ENCODE measurements around the gene GOLGA2. TPM values are rescaled to one million over a fixed set of nuclear protein-coding genes. Genes with fewer than 3 reads are reported as not detected.

The GOLGA2 gene, protein sequence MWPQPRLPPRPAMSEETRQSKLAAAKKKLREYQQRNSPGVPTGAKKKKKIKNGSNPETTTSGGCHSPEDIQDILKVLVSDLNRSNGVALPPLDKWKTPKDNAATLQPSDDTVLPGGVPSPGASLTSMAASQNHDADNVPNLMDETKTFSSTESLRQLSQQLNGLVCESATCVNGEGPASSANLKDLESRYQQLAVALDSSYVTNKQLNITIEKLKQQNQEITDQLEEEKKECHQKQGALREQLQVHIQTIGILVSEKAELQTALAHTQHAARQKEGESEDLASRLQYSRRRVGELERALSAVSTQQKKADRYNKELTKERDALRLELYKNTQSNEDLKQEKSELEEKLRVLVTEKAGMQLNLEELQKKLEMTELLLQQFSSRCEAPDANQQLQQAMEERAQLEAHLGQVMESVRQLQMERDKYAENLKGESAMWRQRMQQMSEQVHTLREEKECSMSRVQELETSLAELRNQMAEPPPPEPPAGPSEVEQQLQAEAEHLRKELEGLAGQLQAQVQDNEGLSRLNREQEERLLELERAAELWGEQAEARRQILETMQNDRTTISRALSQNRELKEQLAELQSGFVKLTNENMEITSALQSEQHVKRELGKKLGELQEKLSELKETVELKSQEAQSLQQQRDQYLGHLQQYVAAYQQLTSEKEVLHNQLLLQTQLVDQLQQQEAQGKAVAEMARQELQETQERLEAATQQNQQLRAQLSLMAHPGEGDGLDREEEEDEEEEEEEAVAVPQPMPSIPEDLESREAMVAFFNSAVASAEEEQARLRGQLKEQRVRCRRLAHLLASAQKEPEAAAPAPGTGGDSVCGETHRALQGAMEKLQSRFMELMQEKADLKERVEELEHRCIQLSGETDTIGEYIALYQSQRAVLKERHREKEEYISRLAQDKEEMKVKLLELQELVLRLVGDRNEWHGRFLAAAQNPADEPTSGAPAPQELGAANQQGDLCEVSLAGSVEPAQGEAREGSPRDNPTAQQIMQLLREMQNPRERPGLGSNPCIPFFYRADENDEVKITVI
- total RNA-seq = 127 and 163 TPM in 2 replicates

DNA sequence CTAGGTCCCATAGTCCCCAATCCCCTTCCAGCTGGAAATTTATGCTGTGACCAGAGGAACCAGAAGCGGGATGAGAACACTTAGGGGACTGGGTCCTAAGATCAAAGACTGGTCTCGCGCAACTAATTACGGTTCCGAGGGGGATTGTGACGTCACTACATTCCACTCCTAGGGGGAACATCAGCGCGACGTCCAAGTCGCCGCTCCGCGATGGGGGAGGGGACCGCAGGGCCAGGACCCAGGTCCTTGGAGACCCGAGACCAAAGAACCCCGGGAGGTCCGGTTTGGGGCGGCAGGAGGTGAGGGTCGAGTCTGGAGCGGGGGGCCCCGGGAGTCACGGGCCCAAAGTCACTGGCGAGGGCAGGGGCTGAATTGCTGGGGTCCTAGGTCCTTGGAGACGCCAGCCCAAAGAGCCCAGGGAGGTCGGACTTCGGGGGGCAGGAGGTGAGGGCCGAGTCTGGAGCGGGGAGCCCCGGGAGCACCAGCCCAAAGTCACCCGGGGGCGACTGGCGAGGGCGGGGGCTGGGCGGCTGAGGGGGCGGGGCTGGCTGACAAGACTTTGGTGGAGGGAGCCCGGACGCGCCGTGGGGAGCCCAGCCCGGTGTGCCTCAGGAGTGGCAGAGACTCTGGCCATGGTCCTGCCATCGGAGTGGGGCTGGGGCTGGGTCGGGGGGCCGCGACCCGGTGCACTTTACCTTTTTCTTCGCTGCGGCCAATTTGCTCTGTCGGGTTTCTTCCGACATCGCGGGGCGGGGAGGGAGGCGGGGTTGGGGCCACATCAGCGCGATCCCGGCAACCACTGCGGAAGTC, at the start of gene GOLGA2:
GOLGA2 (minus strand) TSS at position 810 of the 810 bp plus-strand sequence; CDS start at position 779, 31 bp downstream.

DNA sequence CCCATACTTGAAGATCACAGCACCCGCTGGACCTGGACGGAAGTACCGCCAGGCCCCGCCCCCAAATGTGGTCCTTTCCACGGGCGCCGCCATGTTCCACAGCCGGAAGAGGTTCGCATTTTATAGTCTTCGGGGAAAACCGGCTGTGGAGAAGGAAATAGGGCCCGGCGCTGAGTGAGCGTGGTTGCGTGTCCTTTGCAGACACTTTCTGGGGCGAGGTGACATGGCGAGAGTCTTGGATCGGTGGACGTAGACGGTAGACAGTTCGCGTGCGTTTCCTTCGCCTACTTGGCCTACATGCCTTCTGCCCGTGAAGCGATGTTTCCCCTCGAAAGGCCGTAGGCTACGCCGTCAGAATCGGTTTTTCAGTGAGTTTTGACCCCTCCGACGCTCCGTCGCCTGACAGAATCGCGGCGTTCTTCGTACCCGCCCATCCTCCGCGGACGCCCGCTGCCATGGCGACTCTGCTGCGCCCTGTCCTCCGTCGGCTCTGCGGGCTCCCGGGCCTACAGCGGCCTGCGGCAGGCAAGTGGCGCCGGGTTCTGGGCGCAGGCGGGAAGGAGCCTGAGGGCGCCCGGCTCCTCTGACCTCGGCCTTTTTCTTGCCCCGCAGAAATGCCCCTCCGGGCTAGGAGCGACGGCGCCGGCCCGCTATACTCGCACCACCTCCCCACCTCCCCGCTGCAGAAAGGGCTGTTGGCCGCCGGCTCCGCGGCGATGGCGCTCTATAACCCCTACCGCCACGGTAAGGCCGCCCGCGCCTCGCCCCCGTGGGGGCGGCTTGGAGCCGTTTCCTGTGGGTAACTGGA, 46.8 kb upstream of the GOLGA2 start, which contains the start of the genes COQ4 and TRUB2:
COQ4 (plus strand) TSS at position 436 of the 808 bp plus-strand sequence; CDS start at position 456, 20 bp downstream.
TRUB2 (minus strand) TSS at position 44 of the 808 bp plus-strand sequence; CDS start at position 5, 39 bp downstream.

GRCh38 chr9:128276008-128276573, 284 bp upstream of the GOLGA2 start, which contains the start of gene SWI5:
Gene SWI5, plus strand, starts transcription at chr9:128276276.

Other genes with a start within 250 kb of the GOLGA2 start
- gene NAIF1, start 208.7 kb downstream of the GOLGA2 start, total RNA-seq = 10.5 and 11.1 TPM in 2 replicates
- gene SLC25A25, start 207.8 kb downstream of the GOLGA2 start, total RNA-seq = 49.7 and 55.6 TPM in 2 replicates
- 55.0 and 82.1 TPM in 2 replicates for gene PTGES2, start 148.3 kb downstream of the GOLGA2 start, total RNA-seq
- gene LCN2, start 126.6 kb downstream of the GOLGA2 start, total RNA-seq = not detected in 2 replicates
- gene BBLN, start 115.7 kb downstream of the GOLGA2 start, total RNA-seq = 23.0 and 35.4 TPM in 2 replicates
- gene CIZ1, start 84.4 kb downstream of the GOLGA2 start, total RNA-seq = 25.3 and 25.5 TPM in 2 replicates
- 19.5 and 20.7 TPM in 2 replicates for gene DNM1, start 72.6 kb downstream of the GOLGA2 start, total RNA-seq
- gene SWI5, start 269 bp upstream of the GOLGA2 start, total RNA-seq = 30.2 and 31.2 TPM in 2 replicates
- gene TRUB2, start 46.4 kb upstream of the GOLGA2 start, total RNA-seq = 14.3 and 16.1 TPM in 2 replicates
- 23.1 and 28.0 TPM in 2 replicates for gene COQ4, start 46.8 kb upstream of the GOLGA2 start, total RNA-seq
- 14.2 and 16.5 TPM in 2 replicates for gene SLC27A4, start 64.5 kb upstream of the GOLGA2 start, total RNA-seq
- gene URM1, start 95.4 kb upstream of the GOLGA2 start, total RNA-seq = 31.5 and 37.4 TPM in 2 replicates
- gene CERCAM, start 144.8 kb upstream of the GOLGA2 start, total RNA-seq = 57.0 and 125 TPM in 2 replicates
- gene ODF2, start 180.0 kb upstream of the GOLGA2 start, total RNA-seq = 36.2 and 63.7 TPM in 2 replicates
- gene GLE1, start 228.7 kb upstream of the GOLGA2 start, total RNA-seq = 31.9 and 42.6 TPM in 2 replicates

Measured in uterine smooth muscle cell (primary cell).